ENCODE data around the gene HIRIP3.

DNA sequence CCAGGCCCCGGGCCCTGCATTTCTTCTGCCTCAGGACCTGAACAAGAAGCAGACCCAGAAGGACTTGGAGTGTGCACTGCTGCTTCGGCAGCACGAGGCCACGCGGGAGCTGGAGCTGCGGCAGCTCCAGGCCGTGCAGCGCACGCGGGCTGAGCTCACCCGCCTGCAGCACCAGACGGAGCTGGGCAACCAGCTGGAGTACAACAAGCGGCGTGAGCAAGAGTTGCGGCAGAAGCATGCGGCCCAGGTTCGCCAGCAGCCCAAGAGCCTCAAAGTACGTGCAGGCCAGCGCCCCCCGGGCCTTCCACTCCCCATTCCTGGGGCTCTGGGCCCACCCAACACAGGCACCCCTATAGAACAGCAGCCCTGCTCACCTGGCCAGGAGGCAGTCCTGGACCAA is 9.2 kb downstream of the HIRIP3 start:
- TF ChIP-seq POLR2A (IDR thresholded peaks at IDR 0.05; ENCODE audit: low read length) = no peak
- TF ChIP-seq GATA1 (IDR thresholded peaks at IDR 0.05; ENCODE audit: low read depth, low read length) = no peak

Measured in erythroblast (primary cell).